ENCODE data around the gene HKDC1.

The HKDC1 gene

GRCh38 chr10:69225681-69226080 lies 5.5 kb downstream of the HKDC1 start:
- Histone ChIP-seq H3K36me3 (ENCODE audit: control insufficient read depth, insufficient read depth, low read length) (no peaks in the 10 kb centered on the region), H3K4me3 (replicated peaks; ENCODE audit: low read depth, low read length) (no peak overlapping the region), H3K27me3 (replicated peaks; ENCODE audit: control insufficient read depth, insufficient read depth, low read length) (no peaks in the 10 kb centered on the region)
- TF ChIP-seq, protein P1, sequence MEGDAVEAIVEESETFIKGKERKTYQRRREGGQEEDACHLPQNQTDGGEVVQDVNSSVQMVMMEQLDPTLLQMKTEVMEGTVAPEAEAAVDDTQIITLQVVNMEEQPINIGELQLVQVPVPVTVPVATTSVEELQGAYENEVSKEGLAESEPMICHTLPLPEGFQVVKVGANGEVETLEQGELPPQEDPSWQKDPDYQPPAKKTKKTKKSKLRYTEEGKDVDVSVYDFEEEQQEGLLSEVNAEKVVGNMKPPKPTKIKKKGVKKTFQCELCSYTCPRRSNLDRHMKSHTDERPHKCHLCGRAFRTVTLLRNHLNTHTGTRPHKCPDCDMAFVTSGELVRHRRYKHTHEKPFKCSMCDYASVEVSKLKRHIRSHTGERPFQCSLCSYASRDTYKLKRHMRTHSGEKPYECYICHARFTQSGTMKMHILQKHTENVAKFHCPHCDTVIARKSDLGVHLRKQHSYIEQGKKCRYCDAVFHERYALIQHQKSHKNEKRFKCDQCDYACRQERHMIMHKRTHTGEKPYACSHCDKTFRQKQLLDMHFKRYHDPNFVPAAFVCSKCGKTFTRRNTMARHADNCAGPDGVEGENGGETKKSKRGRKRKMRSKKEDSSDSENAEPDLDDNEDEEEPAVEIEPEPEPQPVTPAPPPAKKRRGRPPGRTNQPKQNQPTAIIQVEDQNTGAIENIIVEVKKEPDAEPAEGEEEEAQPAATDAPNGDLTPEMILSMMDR (IDR thresholded peaks at IDR 0.05; ENCODE audit: insufficient read depth, low read length, poor library complexity, severe bottlenecking), result no peak
- no peak for DNase-seq (ENCODE audit: extremely low read depth, insufficient read length)

DNA sequence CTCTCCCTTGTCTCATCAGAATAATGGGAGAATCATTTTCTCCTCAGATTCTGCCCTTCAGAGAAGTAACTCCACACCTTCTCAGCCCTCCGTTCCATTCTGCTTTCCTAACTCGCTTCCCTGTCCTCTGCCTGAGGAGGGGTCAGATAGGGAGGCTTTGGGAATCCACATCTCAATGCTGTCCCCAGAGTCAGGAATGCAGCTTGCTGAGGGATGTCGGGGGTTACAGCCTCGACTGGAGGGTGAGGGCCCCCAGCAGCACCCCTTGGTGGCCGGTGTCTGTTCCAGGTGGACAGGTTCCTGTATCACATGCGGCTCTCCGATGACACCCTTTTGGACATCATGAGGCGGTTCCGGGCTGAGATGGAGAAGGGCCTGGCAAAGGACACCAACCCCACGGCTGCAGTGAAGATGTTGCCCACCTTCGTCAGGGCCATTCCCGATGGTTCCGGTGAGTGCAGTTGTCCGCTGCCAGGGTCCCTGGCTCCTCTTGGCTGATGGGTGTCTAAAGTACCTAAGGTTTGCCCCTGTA lies 6.9 kb downstream of the HKDC1 start:
- no peak for DNase-seq (ENCODE audit: extremely low read depth, insufficient read length)
- Histone ChIP-seq H3K4me3 (replicated peaks; ENCODE audit: low read depth, low read length) (no peak overlapping the region), H3K27me3 (replicated peaks; ENCODE audit: control insufficient read depth, insufficient read depth, low read length) (no peaks in the 10 kb centered on the region), H3K36me3 (ENCODE audit: control insufficient read depth, insufficient read depth, low read length) (no peaks in the 10 kb centered on the region)
- TF ChIP-seq, protein P1 (IDR thresholded peaks at IDR 0.05; ENCODE audit: insufficient read depth, low read length, poor library complexity, severe bottlenecking), result no peak

DNA sequence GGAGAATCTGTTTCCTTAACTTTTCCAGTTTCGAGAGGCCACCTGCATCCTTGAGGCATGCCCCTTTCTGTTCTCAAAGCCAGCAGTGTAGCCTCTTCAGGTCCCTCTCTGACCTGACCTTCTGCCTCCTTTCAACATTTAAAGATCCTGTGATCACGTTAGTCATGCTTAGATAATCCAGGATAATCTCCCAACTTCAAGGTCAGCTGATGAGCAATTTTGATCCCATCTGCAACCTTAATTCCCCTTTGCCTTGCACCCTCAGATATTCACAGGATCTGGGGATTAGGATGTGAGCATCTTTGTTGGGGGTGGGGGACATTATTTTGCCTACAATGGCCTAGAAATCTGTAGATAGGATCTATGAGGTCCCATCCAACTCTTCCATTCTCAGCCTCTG lies 8.0 kb downstream of the HKDC1 start:
- no peak for DNase-seq (ENCODE audit: extremely low read depth, insufficient read length)
- TF ChIP-seq, protein P1 (IDR thresholded peaks at IDR 0.05; ENCODE audit: insufficient read depth, low read length, poor library complexity, severe bottlenecking), result no peak
- Histone ChIP-seq H3K27me3 (replicated peaks; ENCODE audit: control insufficient read depth, insufficient read depth, low read length) (no peaks in the 10 kb centered on the region), H3K4me3 (replicated peaks; ENCODE audit: low read depth, low read length) (no peak overlapping the region), H3K36me3 (ENCODE audit: control insufficient read depth, insufficient read depth, low read length) (no peaks in the 10 kb centered on the region)

DNA sequence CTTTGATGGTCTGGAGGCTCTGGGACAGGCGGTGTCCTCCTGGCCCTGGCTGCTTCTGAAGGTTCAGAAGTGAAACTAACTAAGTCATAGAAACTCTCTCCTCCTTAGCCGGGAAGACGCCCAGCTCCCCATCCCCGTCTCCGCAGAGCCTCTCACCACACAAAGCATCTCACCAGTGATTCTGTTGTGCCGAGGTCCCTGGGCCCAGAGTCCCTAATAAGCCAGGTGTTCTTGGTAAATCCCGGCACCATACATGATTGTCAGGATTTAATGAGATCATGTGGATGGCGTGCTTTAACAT lies 9.4 kb downstream of the HKDC1 start:
- Histone ChIP-seq H3K4me3 (replicated peaks; ENCODE audit: low read depth, low read length) (no peak overlapping the region), H3K27me3 (replicated peaks; ENCODE audit: control insufficient read depth, insufficient read depth, low read length) (no peaks in the 10 kb centered on the region), H3K36me3 (ENCODE audit: control insufficient read depth, insufficient read depth, low read length) (no peaks in the 10 kb centered on the region)
- TF ChIP-seq, protein P1 (IDR thresholded peaks at IDR 0.05; ENCODE audit: insufficient read depth, low read length, poor library complexity, severe bottlenecking), result no peak
- no peak for DNase-seq (ENCODE audit: extremely low read depth, insufficient read length)

DNA sequence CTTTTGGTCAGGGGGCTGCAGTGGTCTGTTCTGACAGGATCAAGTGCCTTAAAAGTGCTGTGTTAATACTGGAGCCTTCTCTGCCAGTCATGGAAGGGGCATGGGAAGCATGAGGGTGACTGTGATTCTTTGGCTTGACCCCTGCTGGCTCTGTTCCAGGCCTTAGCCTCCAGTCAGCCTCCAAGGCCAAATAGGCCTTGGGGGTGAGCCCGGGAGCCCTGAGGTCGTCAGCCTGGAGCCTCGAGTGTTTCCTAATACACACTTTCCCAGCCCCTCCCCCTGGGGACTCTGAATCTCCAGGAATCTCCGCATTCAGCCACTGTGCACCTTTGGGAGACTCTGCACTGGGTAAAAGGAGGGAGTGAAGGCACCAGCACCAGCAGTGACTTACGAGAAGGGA lies 10.0 kb downstream of the HKDC1 start:
- TF ChIP-seq, protein P1 (IDR thresholded peaks at IDR 0.05; ENCODE audit: insufficient read depth, low read length, poor library complexity, severe bottlenecking), result no peak

DNA sequence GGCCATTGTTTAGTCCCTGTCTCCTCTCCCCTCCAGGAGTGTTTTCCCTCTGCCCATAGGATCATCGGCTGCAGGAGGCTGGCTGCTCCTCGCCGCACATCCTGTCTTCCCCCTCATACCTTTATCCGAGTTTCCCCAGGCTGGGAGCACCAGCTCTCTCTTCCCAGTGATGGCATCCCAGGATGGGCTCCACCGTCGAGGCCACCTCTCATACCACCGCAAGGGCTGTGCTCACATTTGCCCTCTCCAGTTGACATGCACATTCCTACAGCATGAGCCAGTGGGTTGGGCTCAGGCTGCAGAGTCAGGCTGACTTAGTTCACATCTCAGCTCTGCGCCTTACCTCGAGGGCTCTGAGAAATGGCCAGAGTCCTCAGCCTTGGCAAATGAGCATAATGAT lies 12.1 kb downstream of the HKDC1 start:
- no peaks in the 10 kb centered on the region for H3K27me3 ChIP-seq (replicated peaks; ENCODE audit: control insufficient read depth, insufficient read depth, low read length)
- no peak for DNase-seq (ENCODE audit: extremely low read depth, insufficient read length)
- H3K36me3 ChIP-seq (ENCODE audit: control insufficient read depth, insufficient read depth, low read length), result no peaks in the 10 kb centered on the region
- TF ChIP-seq, protein P1 (IDR thresholded peaks at IDR 0.05; ENCODE audit: insufficient read depth, low read length, poor library complexity, severe bottlenecking), result no peak
- H3K4me3 ChIP-seq (replicated peaks; ENCODE audit: low read depth, low read length), result no peak overlapping the region

More for the DNA sequence above, 10.0 kb downstream of the HKDC1 start:
- no peaks in the 10 kb centered on the region for H3K36me3 ChIP-seq (ENCODE audit: control insufficient read depth, insufficient read depth, low read length)
- DNase-seq (ENCODE audit: extremely low read depth, insufficient read length), result no peak
- no peak overlapping the region for H3K4me3 ChIP-seq (replicated peaks; ENCODE audit: low read depth, low read length)
- H3K27me3 ChIP-seq (replicated peaks; ENCODE audit: control insufficient read depth, insufficient read depth, low read length), result no peaks in the 10 kb centered on the region

Measured in GM06990 (cell line).